ENCODE results near the gene GIPC1.

DNA sequence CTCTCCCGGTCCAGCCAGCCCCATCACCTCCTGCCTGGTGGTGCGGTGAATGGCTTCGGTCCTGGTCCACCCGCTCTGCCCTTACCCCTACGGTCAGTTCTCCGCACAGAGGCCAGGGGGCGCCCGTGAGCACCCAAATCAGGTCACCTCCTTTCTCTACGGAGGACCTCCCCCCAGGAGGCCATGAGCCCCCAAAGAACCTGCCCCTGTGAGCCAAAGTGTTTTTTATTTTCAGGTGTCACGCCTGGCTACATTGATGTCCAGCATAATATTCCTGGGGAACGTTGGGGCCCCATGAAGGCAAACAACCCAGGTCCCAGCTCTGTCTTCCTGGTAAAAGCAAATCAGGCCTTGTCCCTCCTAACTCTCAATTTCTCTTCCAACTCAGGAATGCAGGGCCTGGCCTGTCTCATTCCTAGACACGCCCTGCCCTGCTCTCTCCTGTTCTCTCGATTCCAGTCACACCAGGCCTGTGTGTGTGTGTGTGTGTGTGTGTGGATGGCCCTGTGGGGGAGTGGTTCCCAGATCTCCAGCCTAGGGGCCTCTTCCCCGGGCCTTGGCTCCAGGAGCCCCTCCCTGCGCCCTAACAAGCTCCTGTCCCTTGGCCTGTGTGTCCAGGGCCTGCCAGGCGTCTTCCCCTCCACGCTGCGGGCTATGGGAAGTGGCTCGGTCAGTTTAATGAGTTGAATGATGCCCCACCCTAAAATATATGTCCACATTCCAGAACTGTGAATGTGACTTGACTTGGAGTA, 9.7 kb upstream of the GIPC1 start:
- peak; percentile 41 to 64 (median 58) for TF ChIP-seq CTCF (IDR thresholded peaks at IDR 0.05)
- no peak for TF ChIP-seq POLR2A (IDR thresholded peaks at IDR 0.05)

All from right lobe of liver (tissue), 4 donors.